Upper lobe of left lung (tissue), 6 donors: Measurements from ENCODE around the gene DNASE2. TPM values are rescaled to one million over a fixed set of nuclear protein-coding genes. Genes with fewer than 3 reads are reported as not detected.

ENCODE experiments used
- ATAC-seq, 2 donors: fragments of 200-7000 bp; cut with Tn5 transposase; one replicate each; pipeline ENCODE4 v1.9.1; 2022; ENCODE audit warnings: mild to moderate bottlenecking in 2 of 2, moderate library complexity in 2 of 2; ENCODE audit not compliant: low FRiP score in 2 of 2
- DNase-seq, 2 donors: peaks; one replicate each; pipeline ENCODE4 v3.0.0-alpha.2; 2019 to 2020
- H3K27ac ChIP-seq, 4 donors: fragments of 200-600 bp; sonication (generic); one replicate each; pipeline ENCODE4 v1.5.1; 2016 to 2019
- H3K27me3 ChIP-seq, 4 donors: fragments of 200-600 bp; sonication (generic); one replicate each; pipeline ENCODE4 v1.5.1; 2017 to 2019
- H3K36me3 ChIP-seq, 4 donors: fragments of 200-600 bp; sonication (generic); one replicate each; pipeline ENCODE4 v1.5.1; 2016 to 2019
- H3K4me1 ChIP-seq, 4 donors: fragments of 200-600 bp; sonication (generic); one replicate each; pipeline ENCODE4 v1.5.1; 2018 to 2019
- H3K4me3 ChIP-seq, 4 donors: fragments of 200-600 bp; sonication (generic); one replicate each; pipeline ENCODE4 v1.5.1; 2017 to 2019; ENCODE audit warnings: mild to moderate bottlenecking in 2 of 4, moderate library complexity in 1 of 4
- H3K9me3 ChIP-seq, 4 donors: fragments of 200-600 bp; sonication (generic); one replicate each; pipeline ENCODE4 v1.5.1; 2018 to 2019
- CTCF ChIP-seq, 6 experiments: fragments of 450-650 bp in 4 of 6; fragments of 200-600 bp in 2 of 6; sonication (generic) in 2 of 6; IDR thresholded peaks; one replicate each; pipeline ENCODE4 v1.5.1; 2016 to 2019; ENCODE audit warnings: antibody characterized with exemption in 6 of 6
- EP300 ChIP-seq, 4 donors: sonication (generic); formaldehyde crosslinking; IDR thresholded peaks; one replicate each; pipeline ENCODE4 v1.5.1; 2017; ENCODE audit warnings: antibody characterized with exemption in 4 of 4, control low read depth in 2 of 4
- POLR2A ChIP-seq, 4 donors: fragments of 450-650 bp; IDR thresholded peaks; one replicate each; pipeline ENCODE4 v1.5.1; 2016 to 2017; ENCODE audit warnings: antibody characterized with exemption in 4 of 4, mild to moderate bottlenecking in 2 of 4
- POLR2AphosphoS5 ChIP-seq, 2 donors: sonication (generic); formaldehyde crosslinking; IDR thresholded peaks; one replicate each; pipeline ENCODE4 v1.5.1; 2017; ENCODE audit warnings: antibody characterized with exemption in 2 of 2
- WGBS, 2 donors: methylation state at CpG; one replicate each; pipeline ENCODE4 v1.1.5; 2017 to 2018; 5-methylcytosine and 5-hydroxymethylcytosine counted together
- total RNA-seq, 6 donors: library from RNA; depleted of rRNA in 4 of 6; stranded (reverse); fragments of >200 nt in 4 of 6; gene quantifications; one replicate each; pipeline versions ENCODE4 v1.1.0 to v1.2.1, GENCODE V29; 2016 to 2021
- donor health status: DM: no; HTN: no; CAD: no; lungs with moderate emphysema.
- donor health status: DM: no; HTN: yes; CAD: no; lungs with severe emphysema.

DNASE2 gene
- total RNA-seq, 6 donors from 2014 or later = 34.6 to 87.2 (median 60.1) TPM

GRCh38 chr19:12875086-12875485 lies 6.2 kb downstream of the DNASE2 start:
- ATAC-seq (no peak), DNase-seq (no peak)
- no peaks in the 10 kb centered on the region for H3K27me3 ChIP-seq
- peaks cover 0 to 39% (median 25%) of the 10 kb centered on the region in 4 donors for H3K36me3 ChIP-seq
- no peaks in the 10 kb centered on the region for H3K9me3 ChIP-seq
- 95 to 96% methylated on average over 6 of the region's 6 CpGs for WGBS, 2 donors
- TF ChIP-seq POLR2AphosphoS5 (IDR thresholded peaks at IDR 0.05) = no peak
- no peak for TF ChIP-seq EP300 (IDR thresholded peaks at IDR 0.05)
- TF ChIP-seq CTCF (IDR thresholded peaks at IDR 0.05) = no peak
- TF ChIP-seq POLR2A (IDR thresholded peaks at IDR 0.05) = no peak
- H3K27ac ChIP-seq = no peak overlapping the region
- peaks cover 0 to 12% (median 6%) of the 10 kb centered on the region in 4 donors for H3K4me1 ChIP-seq
- H3K4me3 ChIP-seq = no peak overlapping the region

- WGBS, 2 donors = 89 to 94% methylated on average over 34 to 80 of the region's 86 CpGs
- Histone ChIP-seq H3K27me3 (no peaks in the 10 kb centered on the region), H3K9me3 (no peaks in the 10 kb centered on the region), H3K4me3 (peak overlapping the region in 2 of 4 donors; percentile 30 to 45), H3K27ac (no peak overlapping the region), H3K4me1 (peaks cover 0 to 11% (median 4%) of the 10 kb centered on the region in 4 donors), H3K36me3 (peaks cover 0 to 39% (median 25%) of the 10 kb centered on the region in 4 donors)
- no peak for TF ChIP-seq POLR2AphosphoS5 (IDR thresholded peaks at IDR 0.05)
- TF ChIP-seq EP300 (IDR thresholded peaks at IDR 0.05) = no peak
- no peak for TF ChIP-seq CTCF (IDR thresholded peaks at IDR 0.05)
- TF ChIP-seq POLR2A (IDR thresholded peaks at IDR 0.05) = no peak
- ATAC-seq = peak; percentile 2 to 3
- DNase-seq = peak in 1 of 2 donors; percentile 86
Measured at GRCh38 chr19:12873891-12874745, 7.1 kb downstream of the DNASE2 start.

DNA sequence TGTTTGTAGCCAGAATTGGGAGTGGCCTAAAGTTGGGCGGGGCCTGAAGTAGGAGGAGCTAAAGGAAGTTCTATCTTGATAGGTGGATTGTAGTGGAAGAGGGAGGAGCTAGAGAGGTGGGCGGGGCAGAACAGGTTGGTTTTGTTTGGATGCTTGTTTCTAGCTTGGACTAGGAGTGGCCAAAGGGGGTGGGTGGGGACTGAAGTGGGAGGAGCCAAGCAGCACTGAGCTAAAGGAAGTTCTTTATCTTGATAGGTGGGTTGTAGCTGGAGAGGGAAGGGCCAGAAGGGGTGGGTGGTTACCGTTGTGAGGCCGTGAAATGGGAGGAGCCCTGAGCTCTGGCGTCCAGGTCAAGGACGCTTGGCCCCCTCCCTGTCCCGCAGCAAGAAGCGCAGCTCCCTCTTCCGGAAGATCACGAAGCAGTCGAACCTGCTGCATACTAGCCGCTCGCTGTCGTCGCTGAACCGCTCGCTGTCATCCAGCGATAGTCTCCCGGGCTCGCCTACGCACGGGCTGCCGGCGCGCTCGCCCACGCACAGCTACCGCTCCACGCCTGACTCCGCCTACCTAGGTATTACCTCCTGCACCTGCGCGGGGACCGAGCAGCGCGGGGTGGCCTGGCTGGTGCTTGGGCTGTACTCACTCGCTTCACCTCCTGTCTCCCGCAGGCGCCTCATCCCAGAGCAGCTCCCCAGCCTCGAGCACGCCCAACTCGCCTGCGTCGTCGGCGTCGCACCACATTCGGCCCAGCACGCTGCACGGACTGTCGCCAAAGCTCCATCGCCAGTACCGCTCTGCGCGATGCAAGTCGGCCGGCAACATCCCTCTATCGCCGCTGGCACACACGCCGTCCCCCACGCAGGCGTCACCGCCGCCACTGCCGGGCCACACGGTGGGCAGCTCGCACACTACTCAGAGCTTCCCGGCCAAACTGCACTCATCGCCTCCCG lies 8.0 kb downstream of the DNASE2 start:
- Histone ChIP-seq H3K4me3 (peak overlapping the region in 3 of 4 donors; percentile 13 to 45 (median 30)), H3K4me1 (peaks cover 0 to 11% (median 4%) of the 10 kb centered on the region in 4 donors), H3K27ac (peak overlapping the region in 1 of 4 donors; percentile 30), H3K9me3 (no peaks in the 10 kb centered on the region), H3K36me3 (peaks cover 0 to 32% (median 20%) of the 10 kb centered on the region in 4 donors), H3K27me3 (no peaks in the 10 kb centered on the region)
- TF ChIP-seq CTCF (IDR thresholded peaks at IDR 0.05) = no peak
- peak in 1 of 4 donors; percentile 34 for TF ChIP-seq POLR2A (IDR thresholded peaks at IDR 0.05)
- WGBS, 2 donors = 47 to 81% methylated on average over 41 to 70 of the region's 70 CpGs
- DNase-seq = peak in 1 of 2 donors; percentile 81
- ATAC-seq = peak; percentile 67 to 77

GRCh38 chr19:12872255-12872654 lies 9.0 kb downstream of the DNASE2 start:
- WGBS, 2 donors = 85 to 87% methylated on average over 5 of the region's 5 CpGs
- H3K4me3 ChIP-seq = no peak overlapping the region
- peaks cover 6 to 18% (median 11%) of the 10 kb centered on the region in 4 donors for H3K4me1 ChIP-seq
- DNase-seq (no peak), ATAC-seq (no peak)
- no peak for TF ChIP-seq EP300 (IDR thresholded peaks at IDR 0.05)
- TF ChIP-seq POLR2AphosphoS5 (IDR thresholded peaks at IDR 0.05) = no peak
- TF ChIP-seq POLR2A (IDR thresholded peaks at IDR 0.05) = no peak
- TF ChIP-seq CTCF (IDR thresholded peaks at IDR 0.05) = no peak
- peaks cover 0 to 2% (median 0%) of the 10 kb centered on the region in 4 donors for H3K27me3 ChIP-seq
- peaks cover 0 to 22% (median 10%) of the 10 kb centered on the region in 4 donors for H3K36me3 ChIP-seq
- no peaks in the 10 kb centered on the region for H3K9me3 ChIP-seq
- no peak overlapping the region for H3K27ac ChIP-seq
